ENCODE results near the gene HSD17B3.

DNA sequence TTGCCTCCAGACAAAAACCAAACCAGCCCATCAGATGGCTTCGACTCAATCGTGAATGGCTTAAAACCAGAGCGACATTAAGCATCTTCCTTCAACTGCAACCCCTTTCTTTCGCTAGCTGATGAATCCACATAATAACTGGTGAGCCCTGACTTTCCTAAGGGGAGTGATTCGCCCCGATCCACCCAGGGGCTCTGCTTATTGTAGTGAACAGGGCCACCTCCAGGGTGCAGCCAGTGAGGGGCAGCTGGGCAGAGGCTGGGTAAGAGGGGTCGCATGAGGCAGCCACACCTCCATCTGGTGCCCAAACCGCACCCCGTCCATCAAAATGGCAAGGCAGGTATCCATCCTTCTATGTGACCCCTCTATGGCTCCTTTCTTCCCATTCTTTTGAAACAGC is 43.6 kb upstream of the HSD17B3 start:
- TF ChIP-seq TAF1 (IDR thresholded peaks at IDR 0.05; ENCODE audit: low read depth) = no peak
- TF ChIP-seq, protein P1, sequence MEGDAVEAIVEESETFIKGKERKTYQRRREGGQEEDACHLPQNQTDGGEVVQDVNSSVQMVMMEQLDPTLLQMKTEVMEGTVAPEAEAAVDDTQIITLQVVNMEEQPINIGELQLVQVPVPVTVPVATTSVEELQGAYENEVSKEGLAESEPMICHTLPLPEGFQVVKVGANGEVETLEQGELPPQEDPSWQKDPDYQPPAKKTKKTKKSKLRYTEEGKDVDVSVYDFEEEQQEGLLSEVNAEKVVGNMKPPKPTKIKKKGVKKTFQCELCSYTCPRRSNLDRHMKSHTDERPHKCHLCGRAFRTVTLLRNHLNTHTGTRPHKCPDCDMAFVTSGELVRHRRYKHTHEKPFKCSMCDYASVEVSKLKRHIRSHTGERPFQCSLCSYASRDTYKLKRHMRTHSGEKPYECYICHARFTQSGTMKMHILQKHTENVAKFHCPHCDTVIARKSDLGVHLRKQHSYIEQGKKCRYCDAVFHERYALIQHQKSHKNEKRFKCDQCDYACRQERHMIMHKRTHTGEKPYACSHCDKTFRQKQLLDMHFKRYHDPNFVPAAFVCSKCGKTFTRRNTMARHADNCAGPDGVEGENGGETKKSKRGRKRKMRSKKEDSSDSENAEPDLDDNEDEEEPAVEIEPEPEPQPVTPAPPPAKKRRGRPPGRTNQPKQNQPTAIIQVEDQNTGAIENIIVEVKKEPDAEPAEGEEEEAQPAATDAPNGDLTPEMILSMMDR (IDR thresholded peaks at IDR 0.05; ENCODE audit: poor library complexity, severe bottlenecking) = no peak
- no peak for TF ChIP-seq POLR2AphosphoS5 (IDR thresholded peaks at IDR 0.05)
- TF ChIP-seq RAD21 (conservative IDR thresholded peaks at IDR 0.05) = no peak
